Measurements from ENCODE around the gene SKA3. TPM values are rescaled to one million over a fixed set of nuclear protein-coding genes. Genes with fewer than 3 reads are reported as not detected.

SKA3 gene
- total and polyA plus RNA-seq, 2 of the 13 experiments (the other 11 are each of a cell fraction or from before 2014, with no cell fraction given): 7.2 to 10.8 TPM

GRCh38 chr13:21176215-21176981, at the start of gene SKA3, which contains the start of gene MRPL57 (continued):
- TF ChIP-seq E2F5 (CRISPR knock-in tag; conservative IDR thresholded peaks at IDR 0.05): peak; percentile 95
- peak; percentile 38; the same call in 1 of the 2 replicates for TF ChIP-seq ZNF205 (CRISPR knock-in tag; IDR thresholded peaks at IDR 0.05)
- TF ChIP-seq ISL2 (CRISPR knock-in tag; IDR thresholded peaks at IDR 0.05): peak; percentile 72
- TF ChIP-seq KLF13 (CRISPR knock-in tag; IDR thresholded peaks at IDR 0.05): peak; percentile 90; the same call in 1 of the 2 replicates
- peak; percentile 88; the same call in 1 of the 2 replicates for TF ChIP-seq TARDBP (CRISPR knock-in tag; IDR thresholded peaks at IDR 0.05)
- TF ChIP-seq AKAP8 (CRISPR knock-in tag; IDR thresholded peaks at IDR 0.05): peak; percentile 60
- TF ChIP-seq REL (CRISPR knock-in tag; conservative IDR thresholded peaks at IDR 0.05): peak; percentile 80
- TF ChIP-seq CTCF (CRISPR knock-in tag; IDR thresholded peaks at IDR 0.05): peak; percentile 5; the same call in 1 of the 2 replicates
- TF ChIP-seq ZNF574 (CRISPR knock-in tag; IDR thresholded peaks at IDR 0.05): peak; percentile 77; the same call in 1 of the 2 replicates
- peak; percentile 68; the same call in 1 of the 2 replicates for TF ChIP-seq SAFB2 (CRISPR knock-in tag; IDR thresholded peaks at IDR 0.05; ENCODE audit: borderline replicate concordance, low read depth)
- peak; percentile 93 for TF ChIP-seq SP1 (IDR thresholded peaks at IDR 0.05)
- TF ChIP-seq SP1 (CRISPR knock-in tag; IDR thresholded peaks at IDR 0.05): no peak; the same call in none of the 2 replicates
- peak; percentile 89; the same call in 1 of the 2 replicates for TF ChIP-seq WIZ (CRISPR knock-in tag; IDR thresholded peaks at IDR 0.05)
- TF ChIP-seq THAP11 (CRISPR knock-in tag; IDR thresholded peaks at IDR 0.05): peak; percentile 91
- TF ChIP-seq ZFP36L1 (CRISPR knock-in tag; IDR thresholded peaks at IDR 0.05): peak; percentile 80
- TF ChIP-seq ZNF629 (CRISPR knock-in tag; conservative IDR thresholded peaks at IDR 0.05): peak; percentile 25; the same call in 1 of the 2 replicates
- TF ChIP-seq ZBTB34 (CRISPR knock-in tag; IDR thresholded peaks at IDR 0.05): peak; percentile 15; the same call in 1 of the 2 replicates
- no peak for TF ChIP-seq ZNF44 (CRISPR knock-in tag; IDR thresholded peaks at IDR 0.05)
- peak; percentile 72 for TF ChIP-seq BRCA1 (CRISPR knock-in tag; IDR thresholded peaks at IDR 0.05)
- peak; percentile 1; the same call in 1 of the 2 replicates for TF ChIP-seq ZBTB26 (CRISPR knock-in tag; IDR thresholded peaks at IDR 0.05; ENCODE audit: borderline replicate concordance)
- no peak; the same call in 1 of the 2 replicates for TF ChIP-seq ZNF546 (CRISPR knock-in tag; conservative IDR thresholded peaks at IDR 0.05)
- TF ChIP-seq AGO1 (IDR thresholded peaks at IDR 0.05; ENCODE audit: low read depth, low read length, poor library complexity, severe bottlenecking): peak; percentile 61
